T-cell (primary cell): Measurements from ENCODE around the gene LSS. TPM values are rescaled to one million over a fixed set of nuclear protein-coding genes. Genes with fewer than 3 reads are reported as not detected.
"Not testable (repeated sequence)": the region's sequence is repeated elsewhere in the genome, so short reads cannot be mapped to it uniquely, and the experiment has no call there.

Experiments
- ATAC-seq, 4 experiments: fragments of 200-7000 bp in 3 of 4; fragments of 150-1000 bp in 1 of 4; cut with Tn5 transposase; replicated peaks in 1 of 4; 1 replicate in 3 of 4; 2 replicates in 1 of 4; pipeline ENCODE4 v1.10.0; 2021; ENCODE audit warnings: moderate library complexity in 3 of 4, mild to moderate bottlenecking in 2 of 4, moderate number of reproducible peaks in 1 of 4
- CTCF ChIA-PET, 2 donors: fragments of 300-600 bp; sonication (Branson Sonifier 250); formaldehyde crosslinking; loops; one replicate each; lab custom pipeline; 2022; ENCODE audit warnings: antibody characterized with exemption in 2 of 2; lab: Charles Lee
- POLR2A ChIA-PET, 2 donors: fragments of 300-600 bp; sonication (Branson Sonifier 250); formaldehyde crosslinking; loops; one replicate each; lab custom pipeline; 2022; ENCODE audit warnings: antibody characterized with exemption in 2 of 2; lab: Charles Lee
- DNase-seq, 35 experiments: peaks; one replicate each; pipeline versions ENCODE4 v3.0.0 to v3.0.0-alpha.2; 2013 to 2023
- H3K27ac ChIP-seq: one replicate; pipeline ENCODE4 v1.5.1; 2013; ENCODE audit warnings: low read length
- H3K27me3 ChIP-seq, 2 experiments: replicated peaks in 1 of 2; 1 replicate in 1 of 2; 2 replicates in 1 of 2; pipeline versions ENCODE4 v1.6.1 to v1.7.0; 2013; ENCODE audit warnings: low read length in 1 of 2, mixed read lengths in 1 of 2; ENCODE audit not compliant: control insufficient read depth in 2 of 2, insufficient read depth in 2 of 2; ENCODE audit errors: extremely low read depth in 1 of 2
- H3K36me3 ChIP-seq, 2 donors: 1 replicate in 1 of 2; 2 replicates in 1 of 2; pipeline versions ENCODE4 v1.6.1 to v1.7.0; 2013; ENCODE audit warnings: low read length in 1 of 2; ENCODE audit not compliant: control insufficient read depth in 2 of 2, insufficient read depth in 1 of 2; ENCODE audit errors: extremely low read depth in 1 of 2
- H3K4me1 ChIP-seq, 2 experiments: 1 replicate in 1 of 2; 2 replicates in 1 of 2; pipeline versions ENCODE4 v1.6.1 to v1.7.0; 2013; ENCODE audit warnings: low read length in 2 of 2, mixed read lengths in 1 of 2; ENCODE audit not compliant: insufficient read depth in 2 of 2, control insufficient read depth in 1 of 2; ENCODE audit errors: extremely low read depth in 1 of 2
- H3K4me3 ChIP-seq, 2 donors: 1 replicate in 1 of 2; 2 replicates in 1 of 2; pipeline versions ENCODE4 v1.5.1 to v1.7.0; 2013; ENCODE audit warnings: mild to moderate bottlenecking in 2 of 2, low read length in 1 of 2, moderate library complexity in 1 of 2; ENCODE audit not compliant: control insufficient read depth in 1 of 2; ENCODE audit errors: extremely low read depth in 1 of 2
- H3K9me3 ChIP-seq: 2 replicates; pipeline ENCODE4 v1.7.0; 2013
- H3K27ac Mint-ChIP-seq, 2 donors: one replicate each; pipeline ENCODE4 v1.8.0; 2020 to 2021; ENCODE audit warnings: mild to moderate bottlenecking in 2 of 2, mixed read lengths in 2 of 2
- H3K27me3 Mint-ChIP-seq, 2 donors: one replicate each; pipeline ENCODE4 v1.8.0; 2021 to 2022; ENCODE audit warnings: mixed read lengths in 2 of 2
- H3K36me3 Mint-ChIP-seq: one replicate; pipeline ENCODE4 v1.8.0; 2021; ENCODE audit warnings: mixed read lengths
- H3K4me1 Mint-ChIP-seq, 3 donors: one replicate each; pipeline ENCODE4 v1.8.0; 2020 to 2022; ENCODE audit warnings: mixed read lengths in 3 of 3, mild to moderate bottlenecking in 1 of 3
- H3K4me3 Mint-ChIP-seq, 3 donors: one replicate each; pipeline ENCODE4 v1.8.0; 2020 to 2022; ENCODE audit warnings: mild to moderate bottlenecking in 3 of 3, mixed read lengths in 3 of 3, moderate library complexity in 3 of 3
- H3K9me3 Mint-ChIP-seq, 3 donors: one replicate each; pipeline ENCODE4 v1.8.0; 2020 to 2022; ENCODE audit warnings: mixed read lengths in 3 of 3
- WGBS: methylation state at CpG from one replicate; pipeline ENCODE4 v1.1.5; 2013; ENCODE audit warnings: missing lambda C conversion rate; ENCODE audit not compliant: insufficient coverage; 5-methylcytosine and 5-hydroxymethylcytosine counted together
- total RNA-seq, 35 experiments: library from RNA in 6 of 35; stranded (reverse) in 6 of 35; fragments of 120-200 nt in 1 of 35; gene quantifications; one replicate each; pipeline versions ENCODE4 v1.2.1 to v1.2.4 and lab custom pipeline; 2013 to 2026

LSS gene
- total RNA-seq, 5 donors from 2014 or later (not counting 1 experiment from before 2014, with no cell fraction given): 41.3 to 63.0 (median 49.4) TPM

GRCh38 chr21:46173573-46173972, 55.0 kb downstream of the LSS start:
- Mint-ChIP-seq H3K27ac (no peak overlapping the region), H3K27me3 (peaks cover 8 to 11% of the 10 kb centered on the region in 2 donors), H3K4me3 (no peak overlapping the region), H3K36me3 (peaks cover 11% of the 10 kb centered on the region), H3K4me1 (peaks cover 4 to 8% (median 8%) of the 10 kb centered on the region in 3 donors), H3K9me3 (peaks cover 9 to 28% (median 17%) of the 10 kb centered on the region in 3 donors)
- Histone ChIP-seq H3K27me3 (peaks cover 0 to 9% of the 10 kb centered on the region in 2 experiments), H3K27ac (no peak overlapping the region), H3K36me3 (no peaks in the 10 kb centered on the region), H3K9me3 (no peaks in the 10 kb centered on the region), H3K4me1 (peaks cover 2 to 9% of the 10 kb centered on the region in 2 experiments), H3K4me3 (no peak overlapping the region)
- POLR2A ChIA-PET: no interaction called here
- 100% methylated on average over 1 of the region's 1 CpG for WGBS
- DNase-seq: no peak
- ATAC-seq: no peak
- CTCF ChIA-PET: no interaction called here

DNA sequence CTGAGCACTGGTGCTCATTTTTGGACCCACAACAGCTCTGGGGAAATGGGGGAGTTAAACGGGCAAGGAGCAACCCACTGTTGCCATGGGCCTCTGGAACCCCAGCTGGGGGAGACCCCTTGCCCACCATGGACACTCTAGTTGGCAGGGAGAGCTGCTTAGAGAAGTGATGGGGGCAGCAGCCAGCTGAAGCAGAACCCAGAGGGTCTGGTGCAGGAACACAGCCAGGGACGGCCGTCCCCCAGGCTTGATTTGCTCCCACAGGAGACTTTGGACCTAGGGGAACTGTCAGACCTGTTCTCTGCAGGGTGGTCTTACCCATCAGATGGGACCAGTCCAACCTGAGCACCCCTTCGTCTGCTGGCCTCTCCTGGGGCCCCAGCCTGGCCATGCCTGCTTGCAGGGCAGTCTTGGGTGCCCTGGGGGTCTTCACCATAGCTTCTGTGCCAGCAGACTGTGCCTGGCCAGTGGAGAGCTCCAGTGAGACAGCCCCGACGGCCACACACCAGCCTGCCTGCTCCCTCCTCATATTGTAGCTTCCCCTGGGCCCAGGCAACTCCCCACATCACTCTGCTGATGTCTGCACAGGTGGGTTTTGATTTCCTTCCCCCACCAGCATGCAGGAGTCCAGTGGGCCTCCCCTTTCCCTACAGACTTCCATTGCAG, 55.6 kb downstream of the LSS start:
- peaks cover 2 to 9% of the 10 kb centered on the region in 2 experiments for H3K4me1 ChIP-seq
- CTCF ChIA-PET: no interaction called here
- no peak overlapping the region for H3K27ac Mint-ChIP-seq
- peaks cover 9 to 28% (median 17%) of the 10 kb centered on the region in 3 donors for H3K9me3 Mint-ChIP-seq
- peaks cover 0 to 9% of the 10 kb centered on the region in 2 experiments for H3K27me3 ChIP-seq
- DNase-seq: peak in 1 of 35 experiments; percentile 20
- H3K4me3 Mint-ChIP-seq: no peak overlapping the region
- no peak for ATAC-seq
- H3K9me3 ChIP-seq: no peaks in the 10 kb centered on the region
- no peak overlapping the region for H3K4me3 ChIP-seq
- peaks cover 11% of the 10 kb centered on the region for H3K36me3 Mint-ChIP-seq
- H3K27ac ChIP-seq: no peak overlapping the region
- POLR2A ChIA-PET: no interaction called here
- H3K27me3 Mint-ChIP-seq: peaks cover 8 to 11% of the 10 kb centered on the region in 2 donors
- no peaks in the 10 kb centered on the region for H3K36me3 ChIP-seq
- 89% methylated on average over 6 of the region's 6 CpGs for WGBS
- peaks cover 4 to 8% (median 8%) of the 10 kb centered on the region in 3 donors for H3K4me1 Mint-ChIP-seq

GRCh38 chr21:46171996-46172862, 56.3 kb downstream of the LSS start:
- H3K9me3 ChIP-seq: no peaks in the 10 kb centered on the region
- 92% methylated on average over 7 of the region's 21 CpGs for WGBS
- peaks cover 11% of the 10 kb centered on the region for H3K36me3 Mint-ChIP-seq
- H3K4me1 Mint-ChIP-seq: peaks cover 4 to 8% (median 8%) of the 10 kb centered on the region in 3 donors
- H3K9me3 Mint-ChIP-seq: peaks cover 9 to 28% (median 15%) of the 10 kb centered on the region in 3 donors
- H3K27ac ChIP-seq: no peak overlapping the region
- ChIA-PET CTCF (no interaction called here), POLR2A (no interaction called here)
- peaks cover 2 to 9% of the 10 kb centered on the region in 2 experiments for H3K4me1 ChIP-seq
- ATAC-seq (no peak), DNase-seq (peak in 1 of 35 experiments; percentile 2)
- peak overlapping the region in 1 of 2 donors; percentile 39 for H3K27ac Mint-ChIP-seq
- H3K27me3 ChIP-seq: peaks cover 0 to 12% of the 10 kb centered on the region in 2 experiments
- no peak overlapping the region for H3K4me3 ChIP-seq
- H3K4me3 Mint-ChIP-seq: no peak overlapping the region
- H3K27me3 Mint-ChIP-seq: peaks cover 8 to 11% of the 10 kb centered on the region in 2 donors
- H3K36me3 ChIP-seq: no peaks in the 10 kb centered on the region

- ATAC-seq (no peak), DNase-seq (no peak)
- Mint-ChIP-seq H3K4me1 (peaks cover 4 to 8% (median 8%) of the 10 kb centered on the region in 3 donors), H3K9me3 (peaks cover 9 to 25% (median 15%) of the 10 kb centered on the region in 3 donors), H3K4me3 (no peak overlapping the region), H3K27ac (peak overlapping the region in 1 of 2 donors; percentile 64), H3K27me3 (peaks cover 8 to 11% of the 10 kb centered on the region in 2 donors), H3K36me3 (peaks cover 11% of the 10 kb centered on the region)
- H3K4me3 ChIP-seq: no peak overlapping the region
- ChIA-PET CTCF (no interaction called here), POLR2A (no interaction called here)
- H3K27ac ChIP-seq: no peak overlapping the region
- H3K4me1 ChIP-seq: peaks cover 2 to 9% of the 10 kb centered on the region in 2 experiments
- no peaks in the 10 kb centered on the region for H3K9me3 ChIP-seq
- H3K27me3 ChIP-seq: peaks cover 0 to 12% of the 10 kb centered on the region in 2 experiments
- WGBS: no CpG with 5 or more reads among the region's 2 CpGs
- H3K36me3 ChIP-seq: no peaks in the 10 kb centered on the region
Measured at GRCh38 chr21:46171585-46171984, 57.0 kb downstream of the LSS start.

DNA sequence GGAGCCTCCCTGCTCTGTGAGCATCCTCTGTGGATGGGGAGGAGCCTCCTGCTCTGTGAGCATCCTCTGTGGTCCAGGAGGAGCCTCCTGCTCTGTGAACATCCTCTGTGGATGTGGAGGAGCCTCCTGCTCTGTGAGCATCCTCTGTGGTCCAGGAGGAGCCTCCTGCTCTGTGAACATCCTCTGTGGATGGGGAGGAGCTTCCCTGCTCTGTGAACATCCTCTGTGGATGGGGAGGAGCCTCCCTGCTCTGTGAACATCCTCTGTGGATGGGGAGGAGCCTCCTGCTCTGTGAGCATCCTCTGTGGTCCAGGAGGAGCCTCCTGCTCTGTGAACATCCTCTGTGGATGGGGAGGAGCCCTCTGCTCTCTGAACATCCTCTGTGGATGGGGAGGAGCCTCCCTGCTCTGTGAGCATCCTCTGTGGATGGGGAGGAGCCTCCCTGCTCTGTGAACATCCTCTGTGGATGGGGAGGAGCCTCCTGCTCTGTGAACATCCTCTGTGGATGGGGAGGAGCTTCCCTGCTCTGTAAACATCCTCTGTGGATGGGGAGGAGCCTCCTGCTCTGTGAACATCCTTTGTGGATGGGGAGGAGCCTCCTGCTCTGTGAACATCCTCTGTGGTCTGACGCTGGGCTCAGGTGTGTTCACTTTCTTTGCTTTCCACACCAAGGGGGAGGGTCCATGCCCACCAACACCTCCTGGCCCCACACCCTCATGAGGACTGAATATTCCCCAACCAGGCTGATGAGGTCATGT, 58.0 kb downstream of the LSS start:
- H3K4me1 Mint-ChIP-seq, H3K4me3 Mint-ChIP-seq, H3K9me3 ChIP-seq, POLR2A ChIA-PET, H3K4me1 ChIP-seq, CTCF ChIA-PET, H3K36me3 ChIP-seq, H3K4me3 ChIP-seq: not testable (repeated sequence)
- peak in 2 of 4 experiments; percentile 70 to 78 for ATAC-seq
- Mint-ChIP-seq H3K27ac (peak overlapping the region; percentile 56 to 64), H3K9me3 (peaks cover 9 to 20% (median 11%) of the 10 kb centered on the region in 3 donors), H3K36me3 (peaks cover 11% of the 10 kb centered on the region), H3K27me3 (peaks cover 8 to 13% of the 10 kb centered on the region in 2 donors)
- WGBS: no CpG with 5 or more reads among the region's 1 CpG
- Histone ChIP-seq H3K27ac (peak overlapping the region; percentile 53), H3K27me3 (peaks cover 0 to 12% of the 10 kb centered on the region in 2 experiments)
- peak in 32 of 35 experiments; percentile 6 to 73 (median 44) for DNase-seq
